Small intestine (tissue), 7 donors: ENCODE data around the gene ZNF470. TPM values are rescaled to one million over a fixed set of nuclear protein-coding genes. Genes with fewer than 3 reads are reported as not detected.

ENCODE experiments used
- DNase-seq, 2 donors: peaks; one replicate each; pipeline versions ENCODE4 v3.0.0 to v3.0.0-alpha.2; 2013
- FAIRE-seq: peaks from 2 replicates; lab custom pipeline; 2012; peaks lifted over from hg19 to GRCh38; lab: Jason Lieb, UNC
- H3K27ac ChIP-seq, 3 donors: one replicate each; pipeline ENCODE4 v1.5.1; 2013; ENCODE audit warnings: low read length in 2 of 3, mild to moderate bottlenecking in 2 of 3, control low read depth in 1 of 3, inconsistent platforms in 1 of 3, low read depth in 1 of 3, moderate library complexity in 1 of 3
- H3K27me3 ChIP-seq, 3 donors: one replicate each; pipeline ENCODE4 v1.6.1; 2013; ENCODE audit warnings: low read length in 3 of 3, inconsistent platforms in 1 of 3; ENCODE audit not compliant: control insufficient read depth in 3 of 3, insufficient read depth in 3 of 3
- H3K36me3 ChIP-seq, 3 donors: one replicate each; pipeline ENCODE4 v1.6.1; 2013; ENCODE audit warnings: low read length in 3 of 3, inconsistent platforms in 1 of 3, low read depth in 1 of 3, mild to moderate bottlenecking in 1 of 3, moderate library complexity in 1 of 3; ENCODE audit not compliant: control insufficient read depth in 3 of 3, insufficient read depth in 2 of 3
- H3K4me1 ChIP-seq, 3 donors: one replicate each; pipeline ENCODE4 v1.6.1; 2013; ENCODE audit warnings: low read length in 2 of 3, inconsistent platforms in 1 of 3, low read depth in 1 of 3, mild to moderate bottlenecking in 1 of 3, moderate library complexity in 1 of 3; ENCODE audit not compliant: control insufficient read depth in 3 of 3, insufficient read depth in 2 of 3
- H3K4me3 ChIP-seq, 3 donors: one replicate each; pipeline ENCODE4 v1.5.1; 2013; ENCODE audit warnings: low read length in 3 of 3, control low read depth in 1 of 3, inconsistent platforms in 1 of 3, low read depth in 1 of 3, mild to moderate bottlenecking in 1 of 3, moderate library complexity in 1 of 3
- H3K9me3 ChIP-seq, 2 donors: one replicate each; pipeline ENCODE4 v1.6.1; 2013; ENCODE audit warnings: low read depth in 1 of 2, low read length in 1 of 2; ENCODE audit not compliant: control insufficient read depth in 2 of 2, insufficient read depth in 1 of 2
- WGBS, 3 donors: extraction: QIAGEN DNeasy Blood & Tissue Kit; methylation state at CpG; one replicate each; pipeline ENCODE4 v1.1.7; 2013; 5-methylcytosine and 5-hydroxymethylcytosine counted together
- polyA plus RNA-seq, 4 donors: library from polyadenylated mRNA; stranded (reverse) in 3 of 4; unstranded in 1 of 4; fragments of 200-250 nt in 3 of 4; fragments of 120-200 nt in 1 of 4; gene quantifications; one replicate each; pipeline versions ENCODE4 v1.2.1 to v1.2.3, GENCODE V29; 2013
- donor health status: healthy with polysubstance abuse.
- donor health status: control.
- donor health status: control.
- donor health status: Bipolar disorder and iron deficiency.
- donor health status: healthy.

The ZNF470 gene
- polyA plus RNA-seq, 4 donors, result 0.54 to 7.4 (median 1.3) TPM

DNA sequence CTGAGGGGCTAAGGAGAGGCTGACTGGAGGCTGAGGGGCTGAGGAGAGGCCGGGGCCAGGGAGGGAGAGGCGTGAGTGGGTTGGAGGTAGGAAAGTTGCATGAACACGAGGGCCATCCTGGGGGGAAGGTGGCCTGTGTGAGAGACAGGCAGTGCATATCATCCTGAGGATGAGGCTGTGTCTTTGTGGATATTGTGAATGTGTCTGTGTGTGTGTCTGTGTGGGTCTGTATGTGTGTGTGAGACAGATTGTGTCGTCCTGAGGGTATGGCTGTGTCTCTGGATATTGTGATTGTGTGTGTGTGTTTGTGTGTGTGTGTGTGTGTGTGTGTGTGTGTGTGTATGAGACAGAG is 28.3 kb downstream of the ZNF470 start:
- Histone ChIP-seq H3K27ac (peak overlapping the region in 1 of 3 donors; percentile 15), H3K36me3 (peaks cover 0 to 4% (median 0%) of the 10 kb centered on the region in 3 donors), H3K4me3 (peak overlapping the region; percentile 65 to 91 (median 80)), H3K4me1 (peaks cover 0 to 4% (median 0%) of the 10 kb centered on the region in 3 donors), H3K9me3 (peaks cover 0 to 13% of the 10 kb centered on the region in 2 donors), H3K27me3 (no peaks in the 10 kb centered on the region)
- 0% methylated on average over 4 of the region's 4 CpGs for WGBS, 3 donors
- no peak for DNase-seq
- FAIRE-seq, result no peak

GRCh38 chr19:56596676-56597075 is 29.4 kb downstream of the ZNF470 start:
- Histone ChIP-seq H3K27me3 (no peaks in the 10 kb centered on the region), H3K27ac (no peak overlapping the region), H3K36me3 (peaks cover 0 to 11% (median 4%) of the 10 kb centered on the region in 3 donors), H3K9me3 (peaks cover 6 to 23% of the 10 kb centered on the region in 2 donors), H3K4me1 (peaks cover 0 to 4% (median 0%) of the 10 kb centered on the region in 3 donors), H3K4me3 (no peak overlapping the region)
- FAIRE-seq (no peak), DNase-seq (no peak)
- WGBS, 3 donors, result 71 to 85% (median 76%) methylated on average over 4 of the region's 4 CpGs

- no peak overlapping the region for H3K4me3 ChIP-seq
- no peak for DNase-seq
- H3K27me3 ChIP-seq, result no peaks in the 10 kb centered on the region
- no peak overlapping the region for H3K27ac ChIP-seq
- H3K4me1 ChIP-seq, result peaks cover 0 to 4% (median 0%) of the 10 kb centered on the region in 3 donors
- WGBS, 3 donors, result 93 to 95% (median 95%) methylated on average over 4 of the region's 4 CpGs
- H3K36me3 ChIP-seq, result peaks cover 2 to 11% (median 5%) of the 10 kb centered on the region in 3 donors
- FAIRE-seq, result no peak
- H3K9me3 ChIP-seq, result peaks cover 7 to 26% of the 10 kb centered on the region in 2 donors
These were observed 30.4 kb downstream of the ZNF470 start for GRCh38 chr19:56597696-56598095.

DNA sequence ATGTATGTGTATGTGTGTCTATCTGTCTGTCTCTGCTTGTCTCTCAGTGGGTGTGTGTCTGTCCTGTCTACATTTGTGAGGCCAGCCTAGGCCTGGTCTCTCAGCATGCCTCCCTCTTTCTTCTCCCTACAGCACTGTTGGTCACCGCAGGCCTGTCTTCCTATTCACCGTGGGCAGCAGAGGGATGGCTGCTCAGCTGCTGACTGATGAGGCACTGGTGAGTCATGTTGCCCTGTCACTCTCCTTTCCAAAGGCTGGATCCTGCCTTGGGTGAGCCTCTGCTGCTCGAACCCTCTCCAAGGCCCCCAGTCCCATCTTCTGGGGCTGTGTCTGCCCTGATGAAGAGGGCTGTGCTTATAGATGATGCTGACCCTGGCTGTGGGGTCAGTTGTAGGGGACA is 34.1 kb downstream of the ZNF470 start:
- Histone ChIP-seq H3K36me3 (peaks cover 2 to 17% (median 8%) of the 10 kb centered on the region in 3 donors), H3K4me3 (no peak overlapping the region), H3K27me3 (no peaks in the 10 kb centered on the region), H3K9me3 (peaks cover 11 to 52% of the 10 kb centered on the region in 2 donors), H3K4me1 (no peaks in the 10 kb centered on the region), H3K27ac (no peak overlapping the region)
- FAIRE-seq (no peak), DNase-seq (no peak)
- 95 to 96% (median 96%) methylated on average over 3 of the region's 3 CpGs for WGBS, 3 donors

- Histone ChIP-seq H3K27ac (no peak overlapping the region), H3K36me3 (peaks cover 2 to 13% (median 8%) of the 10 kb centered on the region in 3 donors), H3K4me3 (no peak overlapping the region), H3K27me3 (no peaks in the 10 kb centered on the region), H3K4me1 (no peaks in the 10 kb centered on the region), H3K9me3 (peaks cover 14 to 61% of the 10 kb centered on the region in 2 donors)
- WGBS, 3 donors, result 78 to 84% (median 79%) methylated on average over 6 of the region's 6 CpGs
- FAIRE-seq, result no peak
- no peak for DNase-seq
These were observed 36.6 kb downstream of the ZNF470 start for GRCh38 chr19:56603829-56604228.

DNA sequence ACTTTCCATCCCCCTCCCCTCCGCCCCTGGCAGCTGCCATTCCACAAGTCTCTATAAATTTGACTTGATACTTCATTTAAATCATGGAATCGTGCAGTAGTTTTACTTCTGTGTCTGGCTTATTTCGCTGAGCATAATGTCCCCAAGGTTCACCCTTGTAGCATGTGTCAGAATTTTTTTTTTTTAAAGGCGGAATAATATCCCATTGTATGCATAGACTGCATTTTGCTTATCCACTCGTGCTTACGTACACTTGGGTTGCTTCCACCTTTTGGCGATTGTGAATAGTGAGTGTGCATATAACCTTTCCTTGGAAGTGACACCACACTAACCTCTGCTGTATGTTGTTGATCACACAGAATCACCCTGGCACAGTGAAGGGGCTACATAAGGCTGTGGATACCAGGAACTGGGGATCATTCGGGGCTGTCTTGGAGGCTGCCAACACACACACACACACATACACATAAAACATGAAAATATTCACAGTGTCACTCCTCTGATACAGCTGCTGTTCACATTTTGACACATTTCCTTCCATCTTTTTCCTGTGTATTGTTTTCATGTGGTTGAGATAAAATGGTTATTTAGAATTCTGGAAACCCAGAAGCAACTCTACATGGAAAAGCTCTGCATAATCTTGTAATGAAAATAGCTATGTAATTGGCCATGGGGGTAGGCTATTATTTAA is 41.2 kb downstream of the ZNF470 start:
- Histone ChIP-seq H3K9me3 (peaks cover 10 to 68% of the 10 kb centered on the region in 2 donors), H3K27me3 (no peaks in the 10 kb centered on the region), H3K36me3 (peaks cover 0 to 11% (median 5%) of the 10 kb centered on the region in 3 donors), H3K4me3 (no peak overlapping the region), H3K27ac (no peak overlapping the region), H3K4me1 (no peaks in the 10 kb centered on the region)
- FAIRE-seq (no peak), DNase-seq (no peak)
- WGBS, 3 donors, result 90 to 94% (median 92%) methylated on average over 8 of the region's 8 CpGs

DNA sequence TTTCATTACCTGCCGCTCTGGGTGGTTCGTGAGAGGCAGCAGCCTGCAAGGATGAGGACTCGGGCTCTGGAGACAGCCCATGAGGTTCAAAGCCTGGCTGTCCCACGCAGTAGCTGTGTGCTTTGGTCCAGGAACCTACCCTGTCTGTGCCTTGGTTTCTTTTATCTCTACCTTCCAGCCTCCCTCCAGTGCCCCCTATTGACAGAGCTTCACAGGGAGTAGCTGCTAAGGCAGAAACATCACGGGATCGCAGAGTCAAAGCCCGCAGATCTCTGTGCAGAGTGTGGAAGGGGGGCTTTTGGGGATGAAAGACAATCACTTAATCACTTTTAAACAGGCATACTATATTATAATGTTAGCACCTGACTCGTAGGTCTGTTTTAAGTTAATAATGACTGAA is 44.0 kb downstream of the ZNF470 start:
- Histone ChIP-seq H3K4me3 (no peak overlapping the region), H3K36me3 (peaks cover 0 to 7% (median 5%) of the 10 kb centered on the region in 3 donors), H3K9me3 (peaks cover 6 to 56% of the 10 kb centered on the region in 2 donors), H3K27me3 (no peaks in the 10 kb centered on the region), H3K27ac (no peak overlapping the region), H3K4me1 (no peaks in the 10 kb centered on the region)
- FAIRE-seq, result no peak
- WGBS, 3 donors, result 74 to 80% (median 76%) methylated on average over 8 of the region's 8 CpGs
- no peak for DNase-seq

DNA sequence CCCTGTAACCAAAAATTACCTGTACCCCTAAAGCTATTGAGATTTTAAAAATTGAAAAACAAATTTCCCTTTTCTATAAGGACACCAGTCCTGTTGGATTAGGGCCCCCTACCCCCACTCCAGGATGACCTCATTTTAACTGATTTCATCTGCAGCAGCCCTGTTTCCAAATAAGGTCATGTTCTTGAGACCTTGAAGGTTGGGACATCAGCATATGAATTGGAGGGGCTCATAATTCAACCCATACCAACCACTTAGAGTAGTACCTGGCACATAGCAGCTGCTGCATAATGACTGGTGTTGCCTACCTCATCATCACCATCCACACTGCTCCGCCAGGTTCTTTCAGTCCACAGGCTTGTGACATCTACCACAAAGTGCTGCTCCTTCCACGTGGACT is 45.5 kb downstream of the ZNF470 start:
- Histone ChIP-seq H3K9me3 (peaks cover 3 to 52% of the 10 kb centered on the region in 2 donors), H3K36me3 (peaks cover 0 to 11% (median 8%) of the 10 kb centered on the region in 3 donors), H3K27ac (no peak overlapping the region), H3K27me3 (no peaks in the 10 kb centered on the region), H3K4me3 (no peak overlapping the region), H3K4me1 (no peaks in the 10 kb centered on the region)
- 91 to 100% (median 91%) methylated on average over 2 of the region's 2 CpGs for WGBS, 3 donors
- DNase-seq, result no peak
- no peak for FAIRE-seq
